HT-29 (cell line): ENCODE data around the gene RS1. TPM values are rescaled to one million over a fixed set of nuclear protein-coding genes. Genes with fewer than 3 reads are reported as not detected.

Experiments
- DNase-seq: peaks from one replicate; pipeline ENCODE4 v3.0.0-alpha.2; 2015; ENCODE audit warnings: low spot score
- total RNA-seq: library from RNA; depleted of rRNA; stranded (reverse); fragments of >200 nt; shearing (Covaris generic); gene quantifications from 2 replicates; pipeline ENCODE4 v1.2.3, GENCODE V29; 2014

RS1 gene
- total RNA-seq, 1 experiment from 2014 or later, result not detected

GRCh38 chrX:18668071-18668835, 3.7 kb downstream of the RS1 start:
- DNase-seq, result no peak

GRCh38 chrX:18666614-18667013, 5.3 kb downstream of the RS1 start:
- no peak for DNase-seq

GRCh38 chrX:18664947-18665346, 7.0 kb downstream of the RS1 start:
- DNase-seq, result peak; percentile 12

- DNase-seq, result no peak
Observed at GRCh38 chrX:18661273-18661672, 10.6 kb downstream of the RS1 start.

- DNase-seq, result no peak
Observed at GRCh38 chrX:18654875-18655836, 16.8 kb downstream of the RS1 start.

- no peak for DNase-seq
Observed at GRCh38 chrX:18652636-18653035, 19.3 kb downstream of the RS1 start.

GRCh38 chrX:18650662-18651061, 21.2 kb downstream of the RS1 start:
- DNase-seq, result no peak

GRCh38 chrX:18649498-18649951, 22.4 kb downstream of the RS1 start:
- peak; percentile 4 for DNase-seq

GRCh38 chrX:18647621-18648020, 24.3 kb downstream of the RS1 start:
- DNase-seq, result no peak

- no peak for DNase-seq
Observed at GRCh38 chrX:18643853-18644252, 28.1 kb downstream of the RS1 start.

GRCh38 chrX:18643243-18643642, 28.7 kb downstream of the RS1 start:
- no peak for DNase-seq

- DNase-seq, result no peak
Observed at GRCh38 chrX:18640686-18641085, 31.2 kb downstream of the RS1 start.

- no peak for DNase-seq
Observed at GRCh38 chrX:18639280-18639679, 32.6 kb downstream of the RS1 start.

GRCh38 chrX:18638398-18638797, 33.5 kb downstream of the RS1 start:
- no peak for DNase-seq

GRCh38 chrX:18630934-18631333, 41.0 kb downstream of the RS1 start:
- no peak for DNase-seq

GRCh38 chrX:18624599-18624998, 47.3 kb downstream of the RS1 start:
- no peak for DNase-seq

GRCh38 chrX:18620349-18620748, 51.6 kb downstream of the RS1 start:
- peak; percentile 53 for DNase-seq

GRCh38 chrX:18619288-18619687, 52.6 kb downstream of the RS1 start:
- peak; percentile 30 for DNase-seq

- peak; percentile 81 for DNase-seq
Observed at GRCh38 chrX:18617407-18617750, 54.5 kb downstream of the RS1 start.

- no peak for DNase-seq
Observed at GRCh38 chrX:18616688-18617406, 55.1 kb downstream of the RS1 start.

GRCh38 chrX:18613930-18614639, 57.8 kb downstream of the RS1 start:
- no peak for DNase-seq
